PC-9 (cell line): ENCODE measurements around the gene BCL11B. TPM values are rescaled to one million over a fixed set of nuclear protein-coding genes. Genes with fewer than 3 reads are reported as not detected.

Experiments
- BruUV-seq: library from RNA; stranded (reverse); fragments of 400-500 nt; replicated peaks from 2 replicates; lab custom pipeline; 2021; lab: Mats Ljungman, UMichigan
- CTCF ChIA-PET: fragments of 300-600 bp; sonication (Branson Sonifier 250); formaldehyde crosslinking; loops from one replicate; lab custom pipeline; 2022; ENCODE audit warnings: antibody characterized with exemption; lab: Charles Lee
- POLR2A ChIA-PET: fragments of 300-600 bp; sonication (Branson Sonifier 250); formaldehyde crosslinking; loops from one replicate; lab custom pipeline; 2022; ENCODE audit warnings: antibody characterized with exemption; ENCODE audit not compliant: unreplicated experiment; lab: Charles Lee
- DNase-seq, 2 experiments: peaks; one replicate each; pipeline versions ENCODE4 v3.0.0 to v3.0.0-alpha.2; 2015 to 2022; ENCODE audit warnings: mixed read lengths in 1 of 2
- H2AFZ ChIP-seq: fragments of 200-600 bp; sonication (generic); 2 replicates; pipeline ENCODE4 v1.8.1; 2017; ENCODE audit warnings: antibody characterized with exemption
- H3F3A ChIP-seq: fragments of 200-600 bp; sonication (generic); 2 replicates; pipeline ENCODE4 v1.8.1; 2017; ENCODE audit warnings: antibody characterized with exemption, mild to moderate bottlenecking, low read depth; ENCODE audit not compliant: insufficient read depth
- H3K27ac ChIP-seq: fragments of 200-600 bp; sonication (generic); 2 replicates; pipeline ENCODE4 v1.6.1; 2016; ENCODE audit warnings: mixed run types
- H3K27me3 ChIP-seq: fragments of 200-600 bp; sonication (generic); 2 replicates; pipeline ENCODE4 v1.6.1; 2016; ENCODE audit warnings: low read depth, mixed run types; ENCODE audit not compliant: insufficient read depth
- H3K36me3 ChIP-seq: fragments of 200-600 bp; sonication (generic); 2 replicates; pipeline ENCODE4 v1.6.1; 2016; ENCODE audit warnings: low read depth, mixed run types
- H3K4me1 ChIP-seq: fragments of 200-600 bp; sonication (generic); replicated peaks from 2 replicates; pipeline ENCODE4 v1.6.1; 2016; ENCODE audit warnings: mixed run types; ENCODE audit not compliant: insufficient read depth
- H3K4me2 ChIP-seq: fragments of 200-600 bp; sonication (generic); 2 replicates; pipeline ENCODE4 v1.6.1; 2017; ENCODE audit warnings: mixed run types
- H3K4me3 ChIP-seq: fragments of 200-600 bp; sonication (generic); 2 replicates; pipeline ENCODE4 v1.6.1; 2016; ENCODE audit warnings: mixed run types
- H3K79me2 ChIP-seq: fragments of 200-600 bp; sonication (generic); 2 replicates; pipeline ENCODE4 v1.6.1; 2017; ENCODE audit warnings: low read depth, mixed run types
- H3K9me2 ChIP-seq: fragments of 200-600 bp; sonication (generic); 2 replicates; pipeline ENCODE4 v1.8.1; 2017; ENCODE audit warnings: mild to moderate bottlenecking; ENCODE audit not compliant: insufficient read depth
- H3K9me3 ChIP-seq: fragments of 200-600 bp; sonication (generic); 2 replicates; pipeline ENCODE4 v1.8.1; 2016; ENCODE audit warnings: low read depth; ENCODE audit not compliant: insufficient read depth
- H4K20me1 ChIP-seq: fragments of 200-600 bp; sonication (generic); 2 replicates; pipeline ENCODE4 v1.8.1; 2017; ENCODE audit not compliant: insufficient read depth
- EZH2 ChIP-seq: fragments of 200-600 bp; sonication (generic); IDR thresholded peaks from 2 replicates; pipeline ENCODE4 v1.8.0; 2017; ENCODE audit warnings: antibody characterized with exemption, low read depth
- intact Hi-C: fragments of 100-400 bp; cut with micrococcal nuclease; formaldehyde crosslinking; loops from one replicate; pipeline ENCODE4 v1.10.0; 2022; ENCODE audit not compliant: unreplicated experiment
- total RNA-seq: library from RNA; stranded (reverse); gene quantifications from 2 replicates; pipeline ENCODE4 v1.2.3, GENCODE V29; 2021
- TF ChIP-seq, protein P1 (sequence below): fragments of 200-600 bp; sonication (generic); conservative IDR thresholded peaks from 2 replicates; pipeline ENCODE4 v1.6.1; 2017; ENCODE audit warnings: mixed run types, antibody characterized with exemption, mild to moderate bottlenecking, moderate library complexity

BCL11B gene
- total RNA-seq, 1 experiment from 2014 or later = not detected

DNA sequence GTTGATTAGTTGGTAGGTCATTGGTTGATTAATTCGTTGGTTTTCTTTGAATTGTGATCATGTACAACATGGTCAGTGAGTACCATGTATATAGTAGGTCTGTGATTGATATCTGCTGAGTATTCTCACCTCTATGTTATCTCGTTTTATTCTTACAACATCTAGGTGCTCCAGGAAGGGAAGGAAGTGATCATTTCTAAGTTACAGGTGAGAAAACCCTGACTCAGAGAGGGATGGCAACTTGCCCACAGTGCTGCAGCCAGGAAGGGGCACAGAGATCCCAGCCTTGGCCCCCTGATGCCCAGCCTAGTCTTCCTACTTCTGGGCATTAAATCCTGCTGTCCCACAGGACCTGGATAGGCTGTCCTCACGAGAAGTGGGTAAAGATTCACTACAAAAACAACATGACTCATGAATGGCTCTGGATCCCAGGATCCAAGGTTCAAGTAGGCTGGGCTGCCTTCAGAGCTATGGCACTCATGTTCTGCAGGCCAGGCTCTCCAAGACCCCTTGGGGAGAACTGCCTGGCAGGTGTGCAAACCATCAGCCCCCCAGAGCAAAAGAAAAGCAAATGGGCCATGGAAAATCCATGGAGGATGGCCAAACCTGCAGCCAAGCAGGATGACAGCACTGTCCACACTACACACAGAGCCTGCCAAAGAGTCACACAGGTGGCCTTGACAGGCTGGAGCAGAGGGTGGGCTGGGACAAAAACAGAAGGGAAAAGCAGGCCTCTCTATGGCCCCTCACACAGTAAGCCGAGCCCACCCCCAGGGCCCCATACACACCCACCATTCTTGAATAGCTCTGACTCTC is 146.2 kb downstream of the BCL11B start:
- no TSS peak for BruUV-seq
- POLR2A ChIA-PET = no interaction called here
- Histone ChIP-seq H3K79me2 (no peaks in the 10 kb centered on the region), H3K27ac (no peak overlapping the region), H4K20me1 (no peaks in the 10 kb centered on the region), H3K9me2 (no peaks in the 10 kb centered on the region), H3K36me3 (no peaks in the 10 kb centered on the region), H3K9me3 (no peaks in the 10 kb centered on the region), H2AFZ (no peak overlapping the region), H3K4me1 (no peaks in the 10 kb centered on the region), H3F3A (no peaks in the 10 kb centered on the region), H3K4me2 (no peak overlapping the region), H3K27me3 (peaks cover 37% of the 10 kb centered on the region; the same call in 1 of the 2 replicates), H3K4me3 (no peak overlapping the region)
- no peak for DNase-seq
- TF ChIP-seq, protein P1, sequence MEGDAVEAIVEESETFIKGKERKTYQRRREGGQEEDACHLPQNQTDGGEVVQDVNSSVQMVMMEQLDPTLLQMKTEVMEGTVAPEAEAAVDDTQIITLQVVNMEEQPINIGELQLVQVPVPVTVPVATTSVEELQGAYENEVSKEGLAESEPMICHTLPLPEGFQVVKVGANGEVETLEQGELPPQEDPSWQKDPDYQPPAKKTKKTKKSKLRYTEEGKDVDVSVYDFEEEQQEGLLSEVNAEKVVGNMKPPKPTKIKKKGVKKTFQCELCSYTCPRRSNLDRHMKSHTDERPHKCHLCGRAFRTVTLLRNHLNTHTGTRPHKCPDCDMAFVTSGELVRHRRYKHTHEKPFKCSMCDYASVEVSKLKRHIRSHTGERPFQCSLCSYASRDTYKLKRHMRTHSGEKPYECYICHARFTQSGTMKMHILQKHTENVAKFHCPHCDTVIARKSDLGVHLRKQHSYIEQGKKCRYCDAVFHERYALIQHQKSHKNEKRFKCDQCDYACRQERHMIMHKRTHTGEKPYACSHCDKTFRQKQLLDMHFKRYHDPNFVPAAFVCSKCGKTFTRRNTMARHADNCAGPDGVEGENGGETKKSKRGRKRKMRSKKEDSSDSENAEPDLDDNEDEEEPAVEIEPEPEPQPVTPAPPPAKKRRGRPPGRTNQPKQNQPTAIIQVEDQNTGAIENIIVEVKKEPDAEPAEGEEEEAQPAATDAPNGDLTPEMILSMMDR = no peak
- TF ChIP-seq EZH2 = no peak
- intact Hi-C loops = no loop called here
- CTCF ChIA-PET = no interaction called here

DNA sequence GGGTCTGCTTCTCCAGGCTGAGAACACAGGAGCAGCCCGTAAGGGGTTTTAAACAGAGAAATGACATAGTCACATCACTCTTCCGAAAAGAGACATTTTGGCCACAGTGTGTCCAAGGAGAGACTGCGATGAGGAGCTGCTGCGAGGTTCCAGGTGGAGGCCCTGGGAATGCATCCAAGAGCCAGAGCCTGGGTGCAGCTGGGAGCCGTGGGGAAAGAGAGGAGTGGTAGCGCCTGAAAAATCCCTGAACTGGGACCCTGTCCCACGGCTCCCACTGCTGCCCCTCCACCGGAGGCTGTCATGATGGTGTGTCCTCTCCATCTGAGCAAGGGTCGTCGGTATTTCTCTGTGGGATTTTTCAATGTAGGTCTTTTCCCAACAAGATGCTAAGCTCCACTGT is 146.9 kb downstream of the BCL11B start:
- no TSS peak for BruUV-seq
- H3F3A ChIP-seq = no peaks in the 10 kb centered on the region
- H3K36me3 ChIP-seq = no peaks in the 10 kb centered on the region
- no peaks in the 10 kb centered on the region for H3K4me1 ChIP-seq
- DNase-seq = no peak
- TF ChIP-seq, protein P1 = no peak
- TF ChIP-seq EZH2 = no peak
- no peak overlapping the region for H3K4me2 ChIP-seq
- H3K27ac ChIP-seq = no peak overlapping the region
- no peaks in the 10 kb centered on the region for H3K9me2 ChIP-seq
- peaks cover 42% of the 10 kb centered on the region; the same call in 1 of the 2 replicates for H3K27me3 ChIP-seq
- intact Hi-C loops = no loop called here
- POLR2A ChIA-PET = no interaction called here
- CTCF ChIA-PET = no interaction called here
- no peaks in the 10 kb centered on the region for H3K9me3 ChIP-seq
- no peak overlapping the region for H2AFZ ChIP-seq
- no peaks in the 10 kb centered on the region for H3K79me2 ChIP-seq
- no peaks in the 10 kb centered on the region for H4K20me1 ChIP-seq
- H3K4me3 ChIP-seq = no peak overlapping the region

DNA sequence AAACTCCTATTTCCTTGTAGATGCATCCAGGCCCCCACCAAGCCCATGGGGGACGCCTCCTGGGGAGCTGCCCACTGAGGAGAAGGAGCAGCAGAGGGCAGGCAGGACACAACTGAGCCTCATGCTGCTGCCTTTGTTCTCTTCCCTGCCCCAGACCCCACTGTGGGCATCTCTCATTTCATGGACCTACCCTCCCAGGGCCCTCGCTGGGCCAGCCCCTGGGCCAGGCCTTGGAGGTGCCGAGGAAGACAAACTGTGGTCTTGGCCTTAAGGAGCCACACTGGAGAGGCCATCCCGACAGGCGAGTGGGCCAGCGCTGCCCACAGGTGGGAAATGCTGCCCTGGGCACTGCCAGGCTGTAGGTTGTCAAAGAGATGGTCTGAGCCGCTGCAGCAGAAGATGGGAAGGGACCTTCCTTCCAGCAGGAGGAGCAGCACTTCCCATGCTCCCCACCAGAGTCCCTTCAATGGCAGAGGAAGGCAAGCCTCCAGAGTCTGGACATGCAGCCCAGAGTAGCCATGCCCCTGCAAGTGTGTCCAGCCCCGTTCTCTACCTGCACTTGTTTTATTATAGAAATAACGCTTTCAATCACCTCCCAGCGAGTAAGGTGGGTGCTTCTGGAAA is 147.4 kb downstream of the BCL11B start:
- H3K4me2 ChIP-seq = no peak overlapping the region
- peaks cover 42% of the 10 kb centered on the region; the same call in 1 of the 2 replicates for H3K27me3 ChIP-seq
- no peak overlapping the region for H3K27ac ChIP-seq
- no peak for TF ChIP-seq EZH2
- TF ChIP-seq, protein P1 = no peak
- H3F3A ChIP-seq = no peaks in the 10 kb centered on the region
- no TSS peak for BruUV-seq
- no peaks in the 10 kb centered on the region for H3K79me2 ChIP-seq
- no peak overlapping the region for H2AFZ ChIP-seq
- intact Hi-C loops = no loop called here
- DNase-seq = no peak
- H3K9me2 ChIP-seq = no peaks in the 10 kb centered on the region
- H3K4me3 ChIP-seq = no peak overlapping the region
- H4K20me1 ChIP-seq = no peaks in the 10 kb centered on the region
- CTCF ChIA-PET = no interaction called here
- no peaks in the 10 kb centered on the region for H3K9me3 ChIP-seq
- H3K36me3 ChIP-seq = no peaks in the 10 kb centered on the region
- POLR2A ChIA-PET = no interaction called here
- no peaks in the 10 kb centered on the region for H3K4me1 ChIP-seq
